ENCODE data around the gene RAB3GAP2. TPM values are rescaled to one million over a fixed set of nuclear protein-coding genes. Genes with fewer than 3 reads are reported as not detected.

The RAB3GAP2 gene
- total and polyA plus RNA-seq, 2 of the 13 experiments (the other 11 are each of a cell fraction or from before 2014, with no cell fraction given): 22.6 to 25.0 TPM

DNA sequence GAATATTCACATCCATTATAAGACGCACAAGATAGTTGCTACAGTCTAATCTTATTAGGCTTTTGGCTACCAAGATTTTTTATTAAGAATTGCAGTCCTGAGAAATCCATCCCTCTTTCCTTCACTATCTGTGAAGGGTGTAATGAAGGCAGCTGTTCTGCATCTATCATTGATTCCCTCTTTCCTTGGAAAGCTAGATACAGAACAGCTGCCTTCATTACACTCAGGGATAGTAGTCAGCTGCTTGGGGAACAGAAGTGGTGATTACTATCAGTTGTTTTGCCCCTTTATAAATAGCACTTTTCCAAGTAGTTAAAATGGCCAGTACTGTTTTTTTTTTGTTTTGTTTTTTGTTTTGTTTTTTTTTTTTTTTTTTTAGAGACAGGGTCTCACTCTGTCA lies 108.1 kb downstream of the RAB3GAP2 start:
- ChIA-PET POLR2A (no interaction called here), CTCF (ENCODE audit: low intra/inter-chr PET ratio, low total read pairs) (no interaction called here)
- Histone ChIP-seq H3K79me2 (ENCODE audit: insufficient read depth, low read length) (no peaks in the 10 kb centered on the region), H4K20me1 (ENCODE audit: insufficient read depth, low read length) (no peaks in the 10 kb centered on the region), H3K36me3 (replicated peaks in 1 of 2; ENCODE audit: control insufficient read depth in 1 of 2, insufficient read depth in 2 of 2, low read length in 2 of 2) (peaks cover 9 to 32% of the 10 kb centered on the region in 2 experiments), H3K9ac (ENCODE audit: insufficient read depth, low read depth, low read length) (no peak overlapping the region), H3K27me3 (ENCODE audit: control insufficient read depth in 1 of 2, insufficient read depth in 2 of 2, low read length in 2 of 2) (no peaks in the 10 kb centered on the region), H2AFZ (ENCODE audit: low read length) (no peak overlapping the region), H3K4me3 (replicated peaks in 1 of 3; ENCODE audit: insufficient read depth in 1 of 3, low read depth in 2 of 3, low read length in 3 of 3) (no peak overlapping the region), H3K27ac (ENCODE audit: extremely low read length, insufficient read depth, low read length) (no peak overlapping the region), H3K4me2 (ENCODE audit: low read depth, low read length) (no peak overlapping the region), H3K9me3 (ENCODE audit: low read length) (no peaks in the 10 kb centered on the region), H3K4me1 (ENCODE audit: insufficient read depth, low read length) (no peaks in the 10 kb centered on the region)
- ATAC-seq: no peak
- intact Hi-C loops (cut with micrococcal nuclease; ENCODE audit: unreplicated experiment) (no loop called here), in situ Hi-C loops (cut with HindIII; ENCODE audit: extremely low pct_ligation_motif_present, low pct_unique_long_range_greater_than_20kb) (no loop called here)
- 100% methylated on average over 1 of the region's 1 CpG for WGBS (ENCODE audit: low lambda C conversion rate)
- no peak for FAIRE-seq
- BruUV-seq (replicated peaks): no TSS peak
- no peak for DNase-seq (ENCODE audit: low spot score)
- TF ChIP-seq ZZZ3 (CRISPR knock-in tag; IDR thresholded peaks at IDR 0.05; ENCODE audit: borderline replicate concordance) (no peak), HNRNPH1 (optimal IDR thresholded peaks at IDR 0.05; ENCODE audit: low read depth, low read length) (no peak), JUND (CRISPR knock-in tag; IDR thresholded peaks at IDR 0.05) (no peak), HES4 (CRISPR knock-in tag; IDR thresholded peaks at IDR 0.05; ENCODE audit: borderline replicate concordance) (no peak), KLF11 (CRISPR knock-in tag; IDR thresholded peaks at IDR 0.05) (no peak), KMT2A (CRISPR knock-in tag; IDR thresholded peaks at IDR 0.05) (no peak), RXRA (CRISPR knock-in tag; IDR thresholded peaks at IDR 0.05) (no peak), ZBTB26 (CRISPR knock-in tag; IDR thresholded peaks at IDR 0.05; ENCODE audit: borderline replicate concordance) (no peak), GABPA (IDR thresholded peaks at IDR 0.05; ENCODE audit: low read depth, low read length) (no peak), GABPA (CRISPR knock-in tag; IDR thresholded peaks at IDR 0.05; ENCODE audit: low read depth) (no peak), IKZF4 (CRISPR knock-in tag; IDR thresholded peaks at IDR 0.05; ENCODE audit: borderline replicate concordance, low read depth, not compliant biosample characterization) (no peak), NR2F6 (IDR thresholded peaks at IDR 0.05) (no peak), NR2F6 (CRISPR knock-in tag; IDR thresholded peaks at IDR 0.05) (no peak), EP300 (IDR thresholded peaks at IDR 0.05; ENCODE audit: low read depth in 2 of 2, low read length in 2 of 2) (no peak), EP300 (CRISPR knock-in tag; IDR thresholded peaks at IDR 0.05; ENCODE audit: borderline replicate concordance) (no peak)
- TF ChIP-seq, protein P1, sequence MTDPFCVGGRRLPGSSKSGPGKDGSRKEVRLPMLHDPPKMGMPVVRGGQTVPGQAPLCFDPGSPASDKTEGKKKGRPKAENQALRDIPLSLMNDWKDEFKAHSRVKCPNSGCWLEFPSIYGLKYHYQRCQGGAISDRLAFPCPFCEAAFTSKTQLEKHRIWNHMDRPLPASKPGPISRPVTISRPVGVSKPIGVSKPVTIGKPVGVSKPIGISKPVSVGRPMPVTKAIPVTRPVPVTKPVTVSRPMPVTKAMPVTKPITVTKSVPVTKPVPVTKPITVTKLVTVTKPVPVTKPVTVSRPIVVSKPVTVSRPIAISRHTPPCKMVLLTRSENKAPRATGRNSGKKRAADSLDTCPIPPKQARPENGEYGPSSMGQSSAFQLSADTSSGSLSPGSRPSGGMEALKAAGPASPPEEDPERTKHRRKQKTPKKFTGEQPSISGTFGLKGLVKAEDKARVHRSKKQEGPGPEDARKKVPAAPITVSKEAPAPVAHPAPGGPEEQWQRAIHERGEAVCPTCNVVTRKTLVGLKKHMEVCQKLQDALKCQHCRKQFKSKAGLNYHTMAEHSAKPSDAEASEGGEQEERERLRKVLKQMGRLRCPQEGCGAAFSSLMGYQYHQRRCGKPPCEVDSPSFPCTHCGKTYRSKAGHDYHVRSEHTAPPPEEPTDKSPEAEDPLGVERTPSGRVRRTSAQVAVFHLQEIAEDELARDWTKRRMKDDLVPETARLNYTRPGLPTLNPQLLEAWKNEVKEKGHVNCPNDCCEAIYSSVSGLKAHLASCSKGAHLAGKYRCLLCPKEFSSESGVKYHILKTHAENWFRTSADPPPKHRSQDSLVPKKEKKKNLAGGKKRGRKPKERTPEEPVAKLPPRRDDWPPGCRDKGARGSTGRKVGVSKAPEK (CRISPR knock-in tag; IDR thresholded peaks at IDR 0.05; ENCODE audit: borderline replicate concordance): no peak
- TF ChIP-seq, protein P2, sequence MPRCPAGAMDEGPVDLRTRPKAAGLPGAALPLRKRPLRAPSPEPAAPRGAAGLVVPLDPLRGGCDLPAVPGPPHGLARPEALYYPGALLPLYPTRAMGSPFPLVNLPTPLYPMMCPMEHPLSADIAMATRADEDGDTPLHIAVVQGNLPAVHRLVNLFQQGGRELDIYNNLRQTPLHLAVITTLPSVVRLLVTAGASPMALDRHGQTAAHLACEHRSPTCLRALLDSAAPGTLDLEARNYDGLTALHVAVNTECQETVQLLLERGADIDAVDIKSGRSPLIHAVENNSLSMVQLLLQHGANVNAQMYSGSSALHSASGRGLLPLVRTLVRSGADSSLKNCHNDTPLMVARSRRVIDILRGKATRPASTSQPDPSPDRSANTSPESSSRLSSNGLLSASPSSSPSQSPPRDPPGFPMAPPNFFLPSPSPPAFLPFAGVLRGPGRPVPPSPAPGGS (CRISPR knock-in tag; IDR thresholded peaks at IDR 0.05): no peak
- TF ChIP-seq, protein P3, sequence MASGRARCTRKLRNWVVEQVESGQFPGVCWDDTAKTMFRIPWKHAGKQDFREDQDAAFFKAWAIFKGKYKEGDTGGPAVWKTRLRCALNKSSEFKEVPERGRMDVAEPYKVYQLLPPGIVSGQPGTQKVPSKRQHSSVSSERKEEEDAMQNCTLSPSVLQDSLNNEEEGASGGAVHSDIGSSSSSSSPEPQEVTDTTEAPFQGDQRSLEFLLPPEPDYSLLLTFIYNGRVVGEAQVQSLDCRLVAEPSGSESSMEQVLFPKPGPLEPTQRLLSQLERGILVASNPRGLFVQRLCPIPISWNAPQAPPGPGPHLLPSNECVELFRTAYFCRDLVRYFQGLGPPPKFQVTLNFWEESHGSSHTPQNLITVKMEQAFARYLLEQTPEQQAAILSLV (CRISPR knock-in tag; IDR thresholded peaks at IDR 0.05; ENCODE audit: borderline replicate concordance): no peak
